H9 (cell line): Measurements from ENCODE around the gene CNDP1. TPM values are rescaled to one million over a fixed set of nuclear protein-coding genes. Genes with fewer than 3 reads are reported as not detected.

Experiments
- DNase-seq: peaks from one replicate; pipeline ENCODE4 v3.0.0-alpha.2; 2017
- H2AFZ ChIP-seq: one replicate; pipeline ENCODE4 v1.6.1; 2013; ENCODE audit warnings: mild to moderate bottlenecking, low read length, control low read depth, moderate library complexity
- H2AK5ac ChIP-seq: 2 replicates; pipeline ENCODE4 v1.6.1; 2013; ENCODE audit warnings: low read length, control low read depth, mixed read lengths; ENCODE audit not compliant: insufficient read length
- H2BK120ac ChIP-seq: one replicate; pipeline ENCODE4 v1.6.1; 2013; ENCODE audit warnings: low read depth, mild to moderate bottlenecking, low read length, control low read depth, inconsistent platforms; ENCODE audit not compliant: poor library complexity, severe bottlenecking
- H2BK12ac ChIP-seq: 2 replicates; pipeline ENCODE4 v1.6.1; 2013; ENCODE audit warnings: low read length, control low read depth, mixed read lengths, low read depth; ENCODE audit not compliant: insufficient read length
- H2BK15ac ChIP-seq: 2 replicates; pipeline ENCODE4 v1.6.1; 2013; ENCODE audit warnings: low read depth, low read length, control low read depth
- H2BK20ac ChIP-seq: one replicate; pipeline ENCODE4 v1.6.1; 2013; ENCODE audit warnings: low read depth, mild to moderate bottlenecking, low read length, control low read depth, inconsistent platforms; ENCODE audit not compliant: poor library complexity, severe bottlenecking
- H2BK5ac ChIP-seq: 2 replicates; pipeline ENCODE4 v1.6.1; 2013; ENCODE audit warnings: low read length, control low read depth, mixed read lengths; ENCODE audit not compliant: insufficient read length
- H3K14ac ChIP-seq: 2 replicates; pipeline ENCODE4 v1.6.1; 2013; ENCODE audit warnings: low read length, control low read depth; ENCODE audit not compliant: insufficient read depth
- H3K18ac ChIP-seq: 2 replicates; pipeline ENCODE4 v1.6.1; 2013; ENCODE audit warnings: low read depth, mild to moderate bottlenecking, mixed read lengths, low read length, control low read depth; ENCODE audit not compliant: insufficient read length
- H3K23ac ChIP-seq: 2 replicates; pipeline ENCODE4 v1.6.1; 2013; ENCODE audit warnings: low read length, control low read depth, mixed read lengths, low read depth; ENCODE audit not compliant: insufficient read length
- H3K23me2 ChIP-seq: 2 replicates; pipeline ENCODE4 v1.6.1; 2013; ENCODE audit warnings: low read depth, mild to moderate bottlenecking, mixed read lengths, low read length, control low read depth; ENCODE audit not compliant: insufficient read length, poor library complexity, severe bottlenecking
- H3K27ac ChIP-seq: 2 replicates; pipeline ENCODE4 v1.5.1; 2013; ENCODE audit warnings: low read length, control low read depth, mixed read lengths, low read depth; ENCODE audit not compliant: insufficient read length
- H3K27me3 ChIP-seq: 2 replicates; pipeline ENCODE4 v1.6.1; 2013; ENCODE audit warnings: low read length, control low read depth, inconsistent platforms; ENCODE audit not compliant: insufficient read depth
- H3K4ac ChIP-seq: 2 replicates; pipeline ENCODE4 v1.6.1; 2013; ENCODE audit warnings: low read depth, mild to moderate bottlenecking, control low read depth, inconsistent platforms, low read length, moderate library complexity
- H3K4me1 ChIP-seq: 2 replicates; pipeline ENCODE4 v1.6.1; 2013; ENCODE audit warnings: low read length, control low read depth, inconsistent platforms; ENCODE audit not compliant: insufficient read depth
- H3K4me2 ChIP-seq: 2 replicates; pipeline ENCODE4 v1.6.1; 2013; ENCODE audit warnings: low read length, control low read depth, mixed read lengths; ENCODE audit not compliant: insufficient read length, insufficient read depth
- H3K56ac ChIP-seq: 2 replicates; pipeline ENCODE4 v1.6.1; 2013; ENCODE audit warnings: low read depth, mild to moderate bottlenecking, mixed read lengths, low read length, control low read depth; ENCODE audit not compliant: insufficient read length
- H3K79me1 ChIP-seq: 2 replicates; pipeline ENCODE4 v1.6.1; 2013; ENCODE audit warnings: low read depth, mild to moderate bottlenecking, moderate library complexity, low read length, control low read depth, inconsistent platforms; ENCODE audit not compliant: insufficient read depth, poor library complexity, severe bottlenecking
- H3K79me2 ChIP-seq: 2 replicates; pipeline ENCODE4 v1.6.1; 2013; ENCODE audit warnings: low read length, control low read depth, inconsistent platforms; ENCODE audit not compliant: insufficient read depth
- H3K9ac ChIP-seq: 2 replicates; pipeline ENCODE4 v1.6.1; 2013; ENCODE audit warnings: low read length, control low read depth, mixed read lengths; ENCODE audit not compliant: insufficient read length; ENCODE audit errors: extremely low read depth
- H3K9me3 ChIP-seq: one replicate; pipeline ENCODE4 v1.6.1; 2013; ENCODE audit warnings: low read depth, low read length, inconsistent platforms; ENCODE audit not compliant: control insufficient read depth
- H3T11ph ChIP-seq: one replicate; pipeline ENCODE4 v1.6.1; 2013; ENCODE audit warnings: mild to moderate bottlenecking, low read length, control low read depth, inconsistent platforms
- H4K20me1 ChIP-seq: one replicate; pipeline ENCODE4 v1.6.1; 2013; ENCODE audit not compliant: control insufficient read depth, insufficient read length, insufficient read depth
- H4K5ac ChIP-seq: 2 replicates; pipeline ENCODE4 v1.6.1; 2013; ENCODE audit warnings: low read depth, mild to moderate bottlenecking, mixed read lengths, low read length, control low read depth; ENCODE audit not compliant: insufficient read length
- H4K8ac ChIP-seq: replicated peaks from 2 replicates; pipeline ENCODE4 v1.6.1; 2013; ENCODE audit warnings: low read length, control low read depth, mixed read lengths, low read depth; ENCODE audit not compliant: insufficient read length
- H4K91ac ChIP-seq: 2 replicates; pipeline ENCODE4 v1.6.1; 2013; ENCODE audit warnings: low read depth, mild to moderate bottlenecking, moderate library complexity, mixed read lengths, low read length, control low read depth; ENCODE audit not compliant: insufficient read length
- H3K27ac Mint-ChIP-seq, 3 experiments: 2 replicates in 2 of 3; 3 replicates in 1 of 3; pipeline ENCODE4 v1.8.0; 2020 to 2021; ENCODE audit warnings: mixed read lengths in 3 of 3, mild to moderate bottlenecking in 1 of 3, moderate library complexity in 1 of 3
- H3K27me3 Mint-ChIP-seq: 2 replicates; pipeline ENCODE4 v1.8.0; 2021; ENCODE audit warnings: low read depth, mild to moderate bottlenecking, moderate library complexity, mixed read lengths
- H3K36me3 Mint-ChIP-seq, 3 experiments: 2 replicates in 2 of 3; 3 replicates in 1 of 3; pipeline ENCODE4 v1.8.0; 2020 to 2021; ENCODE audit warnings: low read depth in 3 of 3, mixed read lengths in 3 of 3; ENCODE audit not compliant: insufficient read depth in 1 of 3
- H3K4me1 Mint-ChIP-seq, 2 experiments: 2 replicates each; pipeline ENCODE4 v1.8.0; 2020; ENCODE audit warnings: mixed read lengths in 2 of 2
- H3K4me3 Mint-ChIP-seq, 2 experiments: 2 replicates in 1 of 2; 3 replicates in 1 of 2; pipeline ENCODE4 v1.8.0; 2020 to 2021; ENCODE audit warnings: mild to moderate bottlenecking in 2 of 2, mixed read lengths in 2 of 2, moderate library complexity in 1 of 2
- H3K9me3 Mint-ChIP-seq, 2 experiments: 2 replicates in 1 of 2; 3 replicates in 1 of 2; pipeline ENCODE4 v1.8.0; 2020; ENCODE audit warnings: mild to moderate bottlenecking in 2 of 2, mixed read lengths in 2 of 2, moderate library complexity in 1 of 2
- WGBS: extraction: QIAGEN DNeasy Blood & Tissue Kit; methylation state at CpG from one replicate; pipeline ENCODE4 v1.1.7; 2013; ENCODE audit warnings: missing lambda C conversion rate, low lambda C conversion rate, mixed read lengths; ENCODE audit not compliant: insufficient read length; ENCODE audit errors: extremely low coverage; 5-methylcytosine and 5-hydroxymethylcytosine counted together
- total RNA-seq: library from RNA; stranded (reverse); gene quantifications from 2 replicates; pipeline ENCODE4 v1.2.1, GENCODE V29; 2021
- TF ChIP-seq, protein P1 (sequence below): fragments of 200-600 bp; sonication (generic); conservative IDR thresholded peaks from 3 replicates; pipeline ENCODE4 v1.8.0; 2021; ENCODE audit warnings: antibody characterized with exemption, mild to moderate bottlenecking

Gene CNDP1
- total RNA-seq, 1 experiment from 2014 or later = not detected

DNA sequence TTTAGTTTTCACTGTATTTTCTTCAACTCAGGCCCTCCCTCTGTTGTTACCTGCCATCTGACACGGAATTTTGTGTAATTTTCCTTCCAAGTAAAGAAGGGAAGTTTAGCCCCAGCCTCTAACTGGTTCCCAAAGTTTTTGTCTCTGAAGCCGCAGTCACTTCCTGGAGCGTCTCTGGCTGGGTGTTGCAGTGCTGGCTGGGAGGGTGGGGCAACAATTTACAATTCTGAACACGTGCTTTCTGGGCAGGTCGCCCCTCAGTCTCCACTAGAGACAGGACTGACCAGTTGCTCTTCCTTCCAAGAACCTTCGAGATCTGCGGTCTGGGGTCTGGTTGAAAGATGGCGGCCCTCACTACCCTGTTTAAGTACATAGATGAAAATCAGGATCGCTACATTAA is 34.7 kb upstream of the CNDP1 start:
- TF ChIP-seq, protein P1, sequence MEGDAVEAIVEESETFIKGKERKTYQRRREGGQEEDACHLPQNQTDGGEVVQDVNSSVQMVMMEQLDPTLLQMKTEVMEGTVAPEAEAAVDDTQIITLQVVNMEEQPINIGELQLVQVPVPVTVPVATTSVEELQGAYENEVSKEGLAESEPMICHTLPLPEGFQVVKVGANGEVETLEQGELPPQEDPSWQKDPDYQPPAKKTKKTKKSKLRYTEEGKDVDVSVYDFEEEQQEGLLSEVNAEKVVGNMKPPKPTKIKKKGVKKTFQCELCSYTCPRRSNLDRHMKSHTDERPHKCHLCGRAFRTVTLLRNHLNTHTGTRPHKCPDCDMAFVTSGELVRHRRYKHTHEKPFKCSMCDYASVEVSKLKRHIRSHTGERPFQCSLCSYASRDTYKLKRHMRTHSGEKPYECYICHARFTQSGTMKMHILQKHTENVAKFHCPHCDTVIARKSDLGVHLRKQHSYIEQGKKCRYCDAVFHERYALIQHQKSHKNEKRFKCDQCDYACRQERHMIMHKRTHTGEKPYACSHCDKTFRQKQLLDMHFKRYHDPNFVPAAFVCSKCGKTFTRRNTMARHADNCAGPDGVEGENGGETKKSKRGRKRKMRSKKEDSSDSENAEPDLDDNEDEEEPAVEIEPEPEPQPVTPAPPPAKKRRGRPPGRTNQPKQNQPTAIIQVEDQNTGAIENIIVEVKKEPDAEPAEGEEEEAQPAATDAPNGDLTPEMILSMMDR = no peak
- no peaks in the 10 kb centered on the region; a peak in 1 of 5 replicates for H3K9me3 Mint-ChIP-seq
- no peak overlapping the region for H3K18ac ChIP-seq
- H2BK15ac ChIP-seq = no peak overlapping the region
- H4K91ac ChIP-seq = no peak overlapping the region
- no CpG with 5 or more reads among the region's 9 CpGs for WGBS
- no peak overlapping the region for H2BK12ac ChIP-seq
- H3K9ac ChIP-seq = no peak overlapping the region
- no peak overlapping the region for H2AK5ac ChIP-seq
- no peak overlapping the region for H4K5ac ChIP-seq
- peak; percentile 57 for DNase-seq
- H3K23ac ChIP-seq = no peak overlapping the region
- H3K4me1 ChIP-seq = peaks cover 3% of the 10 kb centered on the region; the same call in 1 of the 2 replicates
- peaks cover 7% of the 10 kb centered on the region for H3K23me2 ChIP-seq
- H4K8ac ChIP-seq = no peak overlapping the region
- H2BK20ac ChIP-seq = no peak overlapping the region
- H3K27ac Mint-ChIP-seq = peak overlapping the region in 2 of 3 experiments; percentile 76 to 79; a peak in 4 of 7 replicates
- no peak overlapping the region for H3K27ac ChIP-seq
- H2BK120ac ChIP-seq = no peak overlapping the region
- H3K4me1 Mint-ChIP-seq = peaks cover 23 to 26% of the 10 kb centered on the region in 2 experiments
- peaks cover 37 to 57% (median 56%) of the 10 kb centered on the region in 3 experiments for H3K36me3 Mint-ChIP-seq
- H3K79me1 ChIP-seq = peaks cover 7% of the 10 kb centered on the region
- no peak overlapping the region for H2AFZ ChIP-seq
- no peaks in the 10 kb centered on the region for H4K20me1 ChIP-seq
- no peaks in the 10 kb centered on the region for H3K27me3 Mint-ChIP-seq
- no peak overlapping the region for H3K56ac ChIP-seq
- peaks cover 9% of the 10 kb centered on the region; the same call in 1 of the 2 replicates for H3K79me2 ChIP-seq
- no peaks in the 10 kb centered on the region for H3K27me3 ChIP-seq
- no peak overlapping the region for H2BK5ac ChIP-seq
- H3T11ph ChIP-seq = no peak overlapping the region
- no peak overlapping the region for H3K4ac ChIP-seq
- no peak overlapping the region for H3K4me2 ChIP-seq
- H3K14ac ChIP-seq = no peak overlapping the region
- no peaks in the 10 kb centered on the region for H3K9me3 ChIP-seq
- 0 out of 5 replicates have a peak overlapping the region, but pooled peaks of 1 of the 2 experiments have one; percentile 1 for H3K4me3 Mint-ChIP-seq
